RWPE2 (cell line): ENCODE measurements around the gene PIM3.

Source experiments
- ATAC-seq: fragments of 200-7000 bp; cut with Tn5 transposase; 3 replicates; pipeline ENCODE4 v1.9.1; 2021; ENCODE audit warnings: low read depth
- DNase-seq: peaks from one replicate; pipeline ENCODE4 v3.0.0-alpha.2; 2020; ENCODE audit warnings: low spot score
- H3K27ac ChIP-seq: fragments of 450-650 bp; 2 replicates; pipeline ENCODE4 v1.5.1; 2017; ENCODE audit warnings: mild to moderate bottlenecking; ENCODE audit not compliant: poor library complexity, severe bottlenecking
- H3K27me3 ChIP-seq: fragments of 250-450 bp; sonication (Bioruptor Pico); 2 replicates; pipeline ENCODE4 v1.5.1; 2021; ENCODE audit warnings: mild to moderate bottlenecking, moderate library complexity; ENCODE audit not compliant: insufficient read depth, poor library complexity, severe bottlenecking
- H3K36me3 ChIP-seq: fragments of 250-450 bp; sonication (Bioruptor Pico); 2 replicates; pipeline ENCODE4 v1.5.1; 2020; ENCODE audit warnings: low read depth, mild to moderate bottlenecking, moderate library complexity
- H3K4me1 ChIP-seq: fragments of 250-450 bp; sonication (Bioruptor Pico); 2 replicates; pipeline ENCODE4 v1.5.1; 2021; ENCODE audit warnings: mild to moderate bottlenecking, moderate library complexity; ENCODE audit not compliant: insufficient read depth, poor library complexity, severe bottlenecking
- H3K4me3 ChIP-seq: fragments of 250-450 bp; sonication (Bioruptor Pico); 2 replicates; pipeline ENCODE4 v1.5.1; 2021; ENCODE audit warnings: mild to moderate bottlenecking, moderate library complexity; ENCODE audit not compliant: severe bottlenecking
- H3K9me3 ChIP-seq: fragments of 250-450 bp; sonication (Bioruptor Pico); 2 replicates; pipeline ENCODE4 v1.5.1; 2021; ENCODE audit warnings: mild to moderate bottlenecking, moderate library complexity; ENCODE audit not compliant: severe bottlenecking
- CTCF ChIP-seq: fragments of 450-650 bp; IDR thresholded peaks from one replicate; pipeline ENCODE4 v1.5.1; 2017; ENCODE audit warnings: mild to moderate bottlenecking, moderate library complexity; ENCODE audit not compliant: poor library complexity, severe bottlenecking

PIM3 gene

GRCh38 chr22:49997932-49998717 is 37.6 kb downstream of the PIM3 start:
- no peaks in the 10 kb centered on the region for H3K27me3 ChIP-seq
- H3K27ac ChIP-seq, result no peak overlapping the region
- H3K9me3 ChIP-seq, result no peaks in the 10 kb centered on the region
- ATAC-seq, result no peak; the same call in 2 of the 3 replicates
- no peak overlapping the region for H3K4me3 ChIP-seq
- no peaks in the 10 kb centered on the region for H3K36me3 ChIP-seq
- no peak for DNase-seq
- no peak for TF ChIP-seq CTCF
- H3K4me1 ChIP-seq, result no peaks in the 10 kb centered on the region

DNA sequence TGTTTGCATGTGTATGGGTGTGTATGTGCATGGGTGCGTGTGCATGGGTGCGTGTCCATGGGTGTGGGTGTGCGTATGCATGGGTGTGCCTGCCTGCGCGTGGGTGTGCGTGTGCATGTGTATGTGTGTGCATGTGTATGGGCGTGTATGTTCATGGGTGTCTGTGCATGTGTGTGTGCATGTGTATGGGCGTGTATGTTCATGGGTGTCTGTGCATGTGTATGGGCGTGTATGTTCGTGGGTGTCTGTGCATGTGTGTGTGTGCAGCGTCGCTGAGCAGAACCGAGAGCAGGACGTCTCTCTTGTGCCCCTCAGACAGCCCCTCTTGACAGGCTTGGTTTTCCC is 38.1 kb downstream of the PIM3 start:
- DNase-seq (no peak), ATAC-seq (no peak)
- TF ChIP-seq CTCF, result no peak
- H3K4me1 ChIP-seq, result no peaks in the 10 kb centered on the region
- H3K27ac ChIP-seq, result no peak overlapping the region
- no peaks in the 10 kb centered on the region for H3K9me3 ChIP-seq
- no peaks in the 10 kb centered on the region for H3K36me3 ChIP-seq
- H3K27me3 ChIP-seq, result no peaks in the 10 kb centered on the region
- H3K4me3 ChIP-seq, result no peak overlapping the region

- H3K4me3 ChIP-seq, result no peak overlapping the region
- no peak for TF ChIP-seq CTCF
- DNase-seq (no peak), ATAC-seq (no peak)
- no peaks in the 10 kb centered on the region for H3K36me3 ChIP-seq
- no peaks in the 10 kb centered on the region for H3K4me1 ChIP-seq
- H3K27ac ChIP-seq, result no peak overlapping the region
- no peaks in the 10 kb centered on the region for H3K27me3 ChIP-seq
- no peaks in the 10 kb centered on the region for H3K9me3 ChIP-seq
These were observed 38.7 kb downstream of the PIM3 start for GRCh38 chr22:49999063-49999945.

- ATAC-seq (no peak), DNase-seq (peak; percentile 54)
- no peak for TF ChIP-seq CTCF
- no peaks in the 10 kb centered on the region for H3K36me3 ChIP-seq
- no peak overlapping the region for H3K4me3 ChIP-seq
- H3K27me3 ChIP-seq, result no peaks in the 10 kb centered on the region
- no peak overlapping the region for H3K27ac ChIP-seq
- no peaks in the 10 kb centered on the region for H3K9me3 ChIP-seq
- H3K4me1 ChIP-seq, result no peaks in the 10 kb centered on the region
These were observed 39.5 kb downstream of the PIM3 start for GRCh38 chr22:49999946-50000586.
